HG03280 (cell line): ENCODE results near the gene PARVB.

Experiments used
- ATAC-seq: cut with Tn5 transposase; IDR thresholded peaks from one replicate; pipeline ENCODE4 v1.9.1; 2021; ENCODE audit warnings: mild to moderate bottlenecking, moderate library complexity; ENCODE audit not compliant: unreplicated experiment

PARVB gene

DNA sequence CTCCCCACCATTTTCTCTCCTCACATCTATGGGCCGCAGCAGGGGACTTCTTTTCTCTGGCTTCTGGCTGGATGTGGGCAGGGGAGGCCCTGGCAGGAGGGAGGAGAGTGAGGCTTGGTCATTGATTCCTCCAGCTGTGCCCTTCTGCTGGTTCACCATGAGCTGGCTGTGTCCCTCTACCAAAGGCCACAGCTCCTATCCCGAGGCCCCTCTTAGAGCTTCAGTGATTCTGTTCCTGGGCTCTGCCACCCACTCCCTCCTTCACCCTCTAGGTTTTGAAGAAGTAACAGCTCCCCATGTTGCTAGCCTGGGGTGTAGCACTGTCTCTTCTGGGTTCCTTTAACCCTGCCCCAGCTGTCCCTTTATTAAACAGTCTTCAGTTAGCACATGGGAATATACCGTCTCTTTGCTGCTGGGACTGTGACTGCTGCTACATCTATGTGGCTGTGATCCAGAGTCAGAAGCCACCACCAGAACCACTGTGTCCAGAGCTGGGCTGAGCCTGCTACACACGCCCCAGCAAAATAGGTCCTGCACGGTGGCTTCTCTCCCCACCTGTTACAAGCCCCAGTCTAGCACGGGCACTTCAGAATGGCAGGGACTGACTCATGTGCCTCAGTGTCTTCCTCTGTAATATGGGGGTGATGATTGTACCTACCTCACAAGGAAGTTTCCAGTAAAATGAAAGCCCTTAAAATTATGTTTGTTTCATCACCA lies 156.0 kb downstream of the PARVB start:
- ATAC-seq = no peak

DNA sequence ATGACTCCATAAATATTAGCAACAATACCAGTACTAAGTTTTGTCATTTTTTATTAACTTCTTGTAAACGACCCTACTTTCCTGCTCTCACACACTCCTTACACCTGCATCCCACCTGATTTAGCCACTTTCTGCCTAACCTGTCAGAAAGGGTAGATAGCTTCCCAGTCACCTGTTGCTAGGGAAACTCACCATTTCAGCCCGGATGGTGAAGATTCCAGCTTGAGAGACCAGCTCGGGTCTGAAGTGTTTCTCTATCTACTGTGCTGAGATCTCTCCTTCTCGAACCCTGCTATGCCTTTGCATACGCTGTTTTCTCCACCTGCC lies 156.6 kb downstream of the PARVB start, which contains the start of gene PARVG:
Gene PARVG (plus strand): TSS at position 220 of the 327 bp plus-strand sequence. CDS start 2,405 bp downstream, outside the sequence.
- peak; percentile 50 for ATAC-seq

DNA sequence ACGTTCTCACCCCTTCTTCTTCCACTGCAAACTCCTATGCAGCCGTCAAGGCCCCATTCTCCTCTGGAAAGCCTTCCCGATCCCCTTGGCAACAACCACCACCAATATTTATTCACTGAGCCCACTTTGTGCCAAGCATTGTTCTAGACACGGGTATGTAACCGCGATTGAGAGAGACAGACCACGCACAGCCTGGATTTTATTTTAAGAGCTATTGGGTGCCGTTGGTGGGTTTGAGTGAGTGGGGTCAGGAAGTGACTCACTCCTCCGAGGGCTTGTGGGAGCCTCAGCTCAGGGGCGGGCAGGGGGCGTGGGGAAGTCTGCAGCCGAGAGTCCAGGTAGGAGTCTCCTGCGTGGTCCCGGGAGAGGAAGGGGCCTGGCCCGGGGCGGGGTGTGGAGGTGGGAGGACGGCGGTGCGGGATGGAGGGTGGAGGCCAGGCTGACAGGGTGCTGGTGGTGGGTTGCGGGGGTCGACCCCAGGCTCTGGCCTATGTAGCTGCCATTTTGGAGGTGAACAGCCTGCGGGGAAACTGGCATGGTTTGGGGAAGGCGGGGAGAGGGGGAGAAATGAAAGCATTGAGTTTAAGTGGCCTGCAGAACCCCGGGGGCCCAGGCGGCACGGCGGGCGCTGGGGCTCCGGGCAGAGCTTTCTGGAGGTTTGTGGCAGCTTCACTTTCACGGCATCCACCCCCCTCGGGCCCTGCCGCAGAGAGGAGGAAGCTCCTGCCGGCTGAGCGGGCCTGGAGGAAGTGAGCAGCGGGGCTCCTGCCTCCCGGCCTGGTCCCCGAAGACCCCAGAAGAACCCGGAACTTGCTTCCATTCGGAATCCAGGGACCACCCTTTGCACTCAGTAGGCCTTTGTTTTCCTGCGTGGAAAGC lies 157.2 kb downstream of the PARVB start:
- ATAC-seq = no peak

DNA sequence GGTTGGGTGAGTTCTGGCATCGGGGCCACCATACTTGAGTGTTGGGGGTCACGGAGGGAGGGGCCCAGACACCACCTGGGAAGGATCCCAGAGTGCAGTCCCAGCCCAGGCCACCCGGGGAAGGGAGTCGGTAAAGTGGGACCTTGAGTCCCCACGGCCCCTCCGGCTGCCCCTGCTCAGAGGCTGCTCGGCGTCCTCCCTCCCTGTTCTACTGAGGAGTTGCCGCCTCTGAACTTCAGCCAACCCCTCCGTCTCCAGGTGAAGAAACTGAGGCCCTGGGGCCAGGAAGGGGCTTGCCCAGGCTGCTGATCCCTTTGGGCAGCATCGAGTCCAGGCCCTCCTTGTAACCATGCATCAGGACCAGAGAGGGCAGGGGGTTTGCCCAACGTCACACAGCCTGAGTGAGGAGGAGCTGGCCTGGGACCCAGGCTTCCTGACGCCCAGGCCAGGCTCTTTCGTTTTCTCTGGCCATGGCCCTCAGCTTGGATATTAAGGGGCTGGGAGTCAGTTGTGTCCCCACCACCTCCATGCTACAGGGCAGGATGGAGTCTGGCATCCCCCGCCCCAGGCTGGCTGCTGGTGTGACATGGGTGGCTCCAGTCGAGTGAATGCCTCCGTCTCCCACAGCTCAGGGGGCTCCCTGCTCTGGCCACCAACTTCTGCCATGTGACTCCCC lies 157.9 kb downstream of the PARVB start:
- ATAC-seq = no peak

DNA sequence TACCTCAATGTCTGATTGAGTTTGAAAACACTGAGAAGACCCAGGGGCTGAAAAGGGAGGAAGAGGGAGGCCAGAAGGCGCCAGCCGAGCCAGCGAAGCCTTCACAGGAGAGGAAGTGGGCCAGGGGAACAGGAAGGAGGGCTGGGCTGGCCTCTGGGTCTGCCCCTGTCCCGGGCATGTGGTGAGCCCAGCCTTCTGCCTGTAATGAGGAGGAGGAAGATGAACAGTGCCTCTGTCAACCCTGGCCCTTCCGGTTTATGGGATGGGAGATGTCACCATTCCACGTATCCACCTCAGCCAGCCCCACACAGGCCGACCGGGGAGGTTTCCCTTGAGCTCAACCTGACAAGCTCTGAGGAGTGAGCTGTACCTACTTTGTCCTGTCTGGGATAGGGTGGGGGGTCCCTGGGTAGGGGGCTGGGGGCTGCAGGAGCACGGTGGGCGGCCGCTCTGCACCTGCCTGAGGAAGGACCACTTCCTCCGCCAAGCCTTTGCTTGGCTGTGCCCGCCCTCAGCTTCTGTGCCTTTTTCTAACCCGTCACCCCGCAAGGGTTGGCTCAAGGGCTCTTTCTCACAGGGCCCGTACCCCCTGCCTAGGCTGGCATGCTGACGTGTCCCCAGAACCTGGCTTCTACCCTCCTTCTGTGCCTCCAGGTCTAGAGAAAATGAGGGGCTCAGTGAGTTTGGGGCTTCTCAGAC lies 158.6 kb downstream of the PARVB start:
- no peak for ATAC-seq

DNA sequence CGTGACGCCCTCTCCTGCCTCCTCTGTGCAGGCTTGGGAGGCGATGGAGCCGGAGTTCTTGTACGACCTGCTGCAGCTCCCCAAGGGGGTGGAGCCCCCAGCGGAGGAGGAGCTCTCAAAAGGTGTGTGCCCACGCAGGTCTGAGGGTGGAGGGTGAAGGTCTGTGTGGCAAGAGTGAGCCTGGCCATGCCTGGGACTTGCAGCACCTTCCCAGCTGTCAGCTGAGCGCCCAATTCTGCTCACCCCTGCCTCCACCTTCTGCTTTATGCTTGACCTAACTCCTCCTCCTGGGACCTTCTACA lies 159.1 kb downstream of the PARVB start:
- no peak for ATAC-seq

DNA sequence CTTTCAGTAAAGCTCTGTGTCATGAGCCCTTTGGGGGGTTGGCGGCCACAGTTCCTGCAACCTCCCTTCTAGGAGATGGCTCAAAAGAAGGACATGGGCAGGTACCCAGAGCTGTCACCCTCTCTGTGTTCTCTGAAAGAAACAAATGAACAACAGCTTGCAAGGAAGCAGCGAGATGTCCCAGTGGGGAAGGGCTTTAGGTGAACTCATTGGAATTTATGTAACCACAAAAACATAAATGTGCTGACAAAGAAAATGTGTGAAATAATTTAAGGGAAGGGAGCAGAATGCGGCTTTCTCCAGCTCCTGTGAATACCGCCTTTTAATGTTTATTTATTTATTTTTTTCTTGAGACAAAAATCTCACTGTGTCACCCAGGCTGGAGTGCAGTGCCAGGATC lies 159.9 kb downstream of the PARVB start:
- no peak for ATAC-seq

DNA sequence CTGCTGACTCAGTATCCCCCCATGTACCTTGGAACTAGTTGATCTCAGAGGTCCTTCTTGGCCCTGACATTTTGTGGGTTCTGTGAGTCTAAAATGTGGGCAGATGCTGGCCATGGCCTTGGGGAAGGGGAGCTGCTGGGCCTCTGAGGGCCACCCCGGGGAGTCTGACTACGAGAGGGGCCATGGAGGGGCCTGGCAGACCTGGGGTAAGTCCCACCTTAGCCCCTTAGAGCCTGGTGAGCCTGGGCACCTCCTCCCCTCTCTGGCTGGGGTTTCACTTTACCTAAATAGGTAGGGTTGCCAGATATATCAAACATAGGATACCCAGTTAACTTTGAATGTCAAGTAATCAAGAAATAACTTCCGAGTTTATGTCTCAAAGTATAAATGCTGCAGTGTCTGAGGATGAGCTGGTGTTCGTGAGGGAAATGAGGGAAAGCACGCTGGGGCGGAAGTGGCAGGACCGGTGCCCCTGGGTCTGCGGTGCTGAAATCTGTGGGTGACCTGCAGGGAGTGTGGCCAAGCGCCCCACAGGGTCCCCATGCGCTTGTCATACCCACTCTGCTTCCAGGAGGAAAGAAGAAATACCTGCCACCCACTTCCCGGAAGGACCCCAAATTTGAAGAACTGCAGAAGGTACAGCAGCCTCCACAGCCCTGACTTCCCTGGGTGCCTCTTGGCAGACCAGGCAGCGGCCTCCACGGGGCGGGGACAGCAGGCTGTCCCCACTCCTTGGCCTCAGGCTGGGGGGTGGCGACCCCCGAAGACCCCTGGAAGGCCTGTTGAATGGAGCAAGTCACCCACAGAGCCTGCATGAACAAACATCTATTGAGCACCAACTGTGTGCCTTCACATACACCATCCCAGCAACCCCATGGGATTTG lies 161.4 kb downstream of the PARVB start:
- ATAC-seq = no peak

DNA sequence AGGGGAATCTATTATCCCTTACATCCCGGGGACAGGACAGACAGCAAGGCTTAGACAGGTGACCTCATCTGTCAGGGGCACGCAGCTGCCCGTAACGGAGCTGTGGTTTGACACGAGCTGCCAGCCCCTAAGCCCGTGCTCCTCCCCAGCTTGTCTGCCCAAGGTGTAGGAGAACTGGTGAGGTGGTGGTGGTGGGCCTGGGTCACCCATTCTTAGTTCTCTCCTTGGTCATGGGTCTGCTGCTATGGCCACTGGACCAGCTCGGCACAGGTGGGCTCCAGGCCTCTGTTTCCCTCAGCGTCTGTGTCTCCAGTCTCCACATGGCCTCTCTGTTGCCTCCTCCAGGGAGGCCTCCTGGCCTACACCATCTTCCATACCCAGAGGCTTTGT lies 162.0 kb downstream of the PARVB start:
- no peak for ATAC-seq

DNA sequence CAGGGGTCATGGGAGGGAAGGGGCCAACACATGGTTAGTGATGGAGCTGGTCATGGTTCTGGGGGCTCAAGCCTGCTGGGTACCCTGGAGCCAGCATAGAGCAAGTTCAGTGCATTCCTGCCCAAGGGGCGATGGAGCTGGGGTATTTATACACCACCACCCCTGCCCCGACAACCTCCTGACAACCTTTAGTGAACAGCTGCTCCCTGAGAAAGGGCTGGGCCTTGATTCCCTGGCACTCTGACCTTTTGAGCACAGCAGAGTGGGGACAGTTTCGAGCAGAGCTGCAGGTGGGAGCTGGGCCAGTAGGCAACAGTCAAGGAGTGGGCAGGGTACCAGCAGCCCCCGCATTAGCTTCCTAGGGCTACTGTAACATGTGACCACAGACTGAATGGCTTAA lies 162.6 kb downstream of the PARVB start:
- no peak for ATAC-seq

DNA sequence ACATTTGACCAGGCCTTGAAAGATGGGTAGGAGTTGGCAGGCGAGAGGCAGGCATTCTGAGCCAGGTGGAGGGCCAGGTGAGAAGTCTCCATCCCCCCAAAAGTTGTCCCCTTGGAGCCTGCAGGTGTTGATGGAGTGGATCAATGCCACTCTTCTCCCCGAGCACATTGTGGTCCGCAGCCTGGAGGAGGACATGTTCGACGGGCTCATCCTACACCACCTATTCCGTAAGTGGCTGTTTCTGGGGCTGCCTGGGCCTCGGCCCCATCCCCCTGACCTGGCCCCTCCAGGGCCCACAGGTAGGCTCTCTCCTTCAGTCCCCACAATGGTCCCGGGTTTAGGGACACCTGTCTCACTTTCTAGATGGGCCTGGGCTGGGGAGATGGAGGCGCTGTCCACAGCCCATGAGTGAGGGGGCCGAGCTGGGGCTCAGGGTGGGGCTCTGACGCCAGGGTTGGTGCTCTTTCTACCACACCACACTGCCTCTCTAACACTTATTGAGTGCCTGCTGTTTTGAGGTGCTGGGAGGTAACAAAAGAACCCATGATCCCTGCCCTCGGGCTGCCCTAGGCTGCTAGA lies 163.6 kb downstream of the PARVB start:
- no peak for ATAC-seq

DNA sequence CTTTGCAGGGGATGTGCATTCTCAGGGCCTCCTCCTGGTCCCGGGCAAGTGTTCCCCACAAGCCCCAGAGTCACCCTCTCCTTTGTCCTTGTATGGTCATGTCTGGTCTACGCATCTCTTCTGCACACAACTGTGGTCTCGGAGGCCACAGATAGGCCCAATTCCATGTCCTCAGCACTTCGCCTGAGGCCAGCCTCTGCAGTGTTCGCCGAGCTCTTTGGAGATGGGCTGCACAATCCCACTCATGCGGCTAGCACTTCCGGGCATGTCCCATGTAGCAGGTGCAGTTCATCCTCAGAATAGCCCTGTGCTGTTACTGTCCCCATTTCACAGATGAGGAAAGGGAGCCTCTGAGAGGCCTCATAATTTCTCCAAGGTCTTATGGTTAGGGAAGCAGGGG lies 164.2 kb downstream of the PARVB start:
- no peak for ATAC-seq

DNA sequence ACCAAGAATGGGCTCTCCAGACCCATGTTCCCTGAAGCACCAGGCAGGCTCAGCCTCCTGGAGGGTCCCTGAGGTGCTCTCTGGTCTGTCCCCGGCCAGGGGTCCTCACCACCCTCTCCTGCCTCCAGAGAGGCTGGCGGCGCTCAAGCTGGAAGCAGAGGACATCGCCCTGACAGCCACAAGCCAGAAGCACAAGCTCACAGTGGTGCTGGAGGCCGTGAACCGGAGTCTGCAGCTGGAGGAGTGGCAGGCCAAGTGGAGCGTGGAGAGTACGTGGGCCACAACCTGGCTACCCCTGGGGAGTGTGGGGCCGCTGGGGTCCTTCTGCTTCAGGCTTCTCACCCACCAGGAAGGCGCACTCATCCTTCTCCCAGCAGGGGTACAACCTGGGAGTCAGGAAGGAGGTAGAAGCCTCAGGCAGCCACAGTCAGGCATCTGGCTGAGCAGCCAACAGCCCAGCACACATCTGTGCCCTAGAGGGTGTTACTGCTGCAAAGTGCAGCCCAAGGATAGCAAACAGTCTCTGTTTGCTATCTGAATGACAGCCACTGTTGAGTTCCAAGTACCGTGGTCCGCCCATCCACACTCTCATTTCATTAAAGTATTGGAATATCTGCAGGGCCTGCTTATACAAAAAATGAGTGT lies 165.0 kb downstream of the PARVB start:
- no peak for ATAC-seq

DNA sequence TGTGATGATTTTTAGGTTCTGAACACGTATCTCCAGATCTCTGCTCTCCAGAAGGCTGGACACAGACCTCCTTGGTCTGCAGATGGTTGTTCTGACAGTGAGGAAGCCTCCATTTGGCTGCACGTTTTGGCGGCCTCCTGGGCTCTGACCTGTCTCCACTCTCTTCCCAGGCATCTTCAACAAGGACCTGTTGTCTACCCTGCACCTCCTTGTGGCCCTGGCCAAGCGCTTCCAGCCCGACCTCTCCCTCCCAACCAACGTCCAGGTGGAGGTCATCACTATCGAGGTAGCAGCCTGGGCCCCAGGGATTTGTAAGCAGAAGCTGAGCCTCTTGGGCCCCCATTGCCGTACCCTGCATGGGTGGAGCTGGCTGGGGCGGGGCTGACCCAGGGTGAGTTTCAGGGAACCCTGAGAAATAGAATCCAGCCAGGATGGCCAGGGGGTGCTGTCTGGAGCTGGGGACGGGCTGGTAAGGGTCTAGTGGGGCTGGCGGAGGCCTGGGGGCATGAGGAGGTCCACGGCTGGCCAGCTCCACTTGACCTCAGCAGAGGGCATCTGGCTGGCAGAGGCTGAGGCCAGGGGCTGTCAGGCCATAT lies 166.4 kb downstream of the PARVB start:
- ATAC-seq = no peak

DNA sequence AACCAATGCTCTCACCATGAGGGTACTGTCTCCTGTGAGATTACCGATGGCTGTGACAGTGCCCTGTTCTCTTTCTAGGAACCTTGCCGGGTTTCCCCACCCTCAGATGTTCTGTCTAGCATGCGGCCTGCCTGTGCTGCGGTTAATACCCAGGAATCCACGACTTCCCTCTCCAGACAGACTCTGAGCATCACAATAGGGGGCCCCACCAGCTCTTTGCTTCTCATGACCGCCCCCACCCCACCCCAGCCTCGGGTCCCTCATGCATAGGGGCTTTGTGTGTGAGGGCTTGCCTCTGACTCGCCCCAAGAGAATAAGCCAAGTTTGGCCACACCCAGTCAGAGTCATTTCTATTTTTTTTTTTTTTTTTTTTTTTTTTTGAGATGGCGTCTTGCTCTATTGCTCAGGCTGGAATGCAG lies 166.9 kb downstream of the PARVB start:
- no peak for ATAC-seq

DNA sequence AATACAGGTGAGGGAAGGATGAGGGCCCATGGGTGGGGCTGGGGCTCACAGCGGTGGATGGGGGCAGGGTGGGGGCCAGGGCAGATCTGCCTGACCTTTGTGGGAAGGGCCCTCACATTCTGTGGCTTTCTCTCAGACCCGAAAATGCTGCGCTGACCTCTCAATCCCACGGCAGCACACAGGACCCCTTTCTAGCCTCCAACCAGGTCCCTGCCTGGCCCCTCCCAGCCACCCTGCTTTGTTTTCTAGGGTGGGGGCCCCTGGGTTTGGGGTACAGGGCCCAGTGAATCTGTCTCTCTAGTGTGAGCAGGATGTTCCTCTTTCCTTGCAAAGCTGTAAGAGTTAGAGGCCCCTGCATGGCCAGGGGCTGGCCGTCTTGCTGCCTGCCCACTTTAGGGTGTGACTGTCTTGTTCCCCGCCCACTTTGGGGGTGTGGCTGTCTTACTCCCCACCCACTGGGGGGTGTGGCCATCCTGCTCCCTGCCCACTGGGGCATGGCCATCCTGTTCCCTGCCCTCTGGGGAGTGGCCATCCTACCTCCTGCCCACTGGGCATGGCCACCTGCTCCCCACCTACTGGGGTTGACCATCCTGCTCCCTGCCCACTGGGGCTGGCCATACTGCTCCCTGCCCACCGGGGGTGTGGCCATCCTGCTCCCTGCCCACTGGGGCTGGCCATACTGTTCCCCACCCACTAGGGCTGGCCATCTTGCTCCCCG lies 168.2 kb downstream of the PARVB start:
- no peak for ATAC-seq

DNA sequence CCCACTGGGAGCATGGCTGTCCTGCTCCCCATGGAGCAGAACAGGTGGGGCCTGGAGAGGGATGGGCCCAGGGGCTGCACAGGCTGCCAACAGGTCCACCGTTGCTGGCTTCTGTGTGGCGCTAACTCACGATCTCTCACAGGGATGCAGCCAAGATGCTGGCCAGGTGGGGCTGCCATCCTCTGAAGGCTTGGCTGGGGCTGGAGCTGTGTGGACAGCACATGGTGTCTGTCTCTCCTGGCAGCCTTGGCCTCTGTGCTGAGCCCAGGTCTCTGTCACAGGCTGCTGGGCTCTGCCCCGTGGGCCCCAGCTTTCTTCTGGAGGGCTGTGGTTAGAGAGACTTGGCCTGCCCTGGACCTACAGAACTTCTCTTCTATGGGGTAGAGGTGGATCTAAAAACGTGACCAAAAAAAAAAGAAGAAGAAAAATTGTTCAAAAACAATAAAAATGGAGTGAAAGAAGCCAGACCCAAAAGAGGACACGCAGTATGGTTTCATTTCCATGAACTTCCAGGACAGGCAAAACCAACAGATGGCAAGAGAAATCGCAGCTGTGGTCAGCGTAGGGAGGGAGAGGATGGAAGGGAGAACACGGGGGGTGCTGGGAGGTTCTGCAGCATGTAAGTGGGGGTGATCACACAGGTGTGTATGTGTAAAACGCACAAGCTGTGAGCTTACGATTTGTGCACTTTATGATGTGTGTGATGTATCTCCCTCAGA lies 168.9 kb downstream of the PARVB start:
- no peak for ATAC-seq

DNA sequence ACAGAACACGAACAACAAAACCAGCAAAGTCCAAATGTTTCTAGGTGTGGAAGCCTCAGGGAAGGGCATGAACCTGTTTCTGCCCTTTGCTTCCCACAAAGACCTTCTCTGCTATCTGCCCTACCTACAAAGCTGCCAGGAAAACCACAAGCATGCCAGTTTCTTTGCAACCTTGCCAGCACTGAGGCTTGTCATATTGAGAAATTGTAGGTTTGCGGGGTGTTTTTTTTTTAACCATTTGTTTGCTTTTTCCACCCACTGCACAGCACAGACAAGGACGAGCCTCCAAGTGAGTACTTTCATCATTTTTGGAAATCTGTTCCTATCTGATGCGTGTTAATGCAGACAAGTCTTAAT lies 169.4 kb downstream of the PARVB start:
- no peak for ATAC-seq
